OCI-LY3 (cell line): Measurements from ENCODE around the gene SERINC3.

Source experiments
- EZH2phosphoT487 ChIP-seq: fragments of 200-600 bp; shearing (Covaris generic); IDR thresholded peaks from 2 replicates; pipeline ENCODE4 v1.6.1; 2018; ENCODE audit warnings: antibody characterized with exemption, mixed run types, low read depth
- TF ChIP-seq, protein P1 (sequence below): fragments of 200-600, 300-600 bp; sonication (generic); IDR thresholded peaks from 2 replicates; pipeline ENCODE4 v1.5.1; 2014; ENCODE audit warnings: antibody characterized with exemption, low read length, low read depth

- TF ChIP-seq, protein P1, sequence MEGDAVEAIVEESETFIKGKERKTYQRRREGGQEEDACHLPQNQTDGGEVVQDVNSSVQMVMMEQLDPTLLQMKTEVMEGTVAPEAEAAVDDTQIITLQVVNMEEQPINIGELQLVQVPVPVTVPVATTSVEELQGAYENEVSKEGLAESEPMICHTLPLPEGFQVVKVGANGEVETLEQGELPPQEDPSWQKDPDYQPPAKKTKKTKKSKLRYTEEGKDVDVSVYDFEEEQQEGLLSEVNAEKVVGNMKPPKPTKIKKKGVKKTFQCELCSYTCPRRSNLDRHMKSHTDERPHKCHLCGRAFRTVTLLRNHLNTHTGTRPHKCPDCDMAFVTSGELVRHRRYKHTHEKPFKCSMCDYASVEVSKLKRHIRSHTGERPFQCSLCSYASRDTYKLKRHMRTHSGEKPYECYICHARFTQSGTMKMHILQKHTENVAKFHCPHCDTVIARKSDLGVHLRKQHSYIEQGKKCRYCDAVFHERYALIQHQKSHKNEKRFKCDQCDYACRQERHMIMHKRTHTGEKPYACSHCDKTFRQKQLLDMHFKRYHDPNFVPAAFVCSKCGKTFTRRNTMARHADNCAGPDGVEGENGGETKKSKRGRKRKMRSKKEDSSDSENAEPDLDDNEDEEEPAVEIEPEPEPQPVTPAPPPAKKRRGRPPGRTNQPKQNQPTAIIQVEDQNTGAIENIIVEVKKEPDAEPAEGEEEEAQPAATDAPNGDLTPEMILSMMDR: no peak
- TF ChIP-seq EZH2phosphoT487: no peak
These were observed 6.4 kb upstream of the SERINC3 start for GRCh38 chr20:44528309-44528708.
